Kidney (tissue), 14 donors: ENCODE measurements around the gene DPYSL4. TPM values are rescaled to one million over a fixed set of nuclear protein-coding genes. Genes with fewer than 3 reads are reported as not detected.

Source experiments
- DNase-seq, 5 donors: peaks; one replicate each; pipeline ENCODE4 v3.0.0-alpha.2; 2013 to 2020
- FAIRE-seq: peaks from 2 replicates; lab custom pipeline; 2012; peaks lifted over from hg19 to GRCh38; lab: Jason Lieb, UNC
- H3K27ac ChIP-seq, 2 donors: one replicate each; pipeline ENCODE4 v1.7.0; 2013; ENCODE audit warnings: low read depth in 2 of 2, low read length in 2 of 2, inconsistent platforms in 1 of 2
- H3K27me3 ChIP-seq: one replicate; pipeline ENCODE4 v1.7.1; 2013; ENCODE audit warnings: low read length, inconsistent platforms; ENCODE audit not compliant: control insufficient read depth, insufficient read depth
- H3K36me3 ChIP-seq, 3 donors: one replicate each; pipeline versions ENCODE4 v1.7.0 to v1.7.1; 2013; ENCODE audit warnings: low read length in 3 of 3, control low read depth in 1 of 3, inconsistent platforms in 1 of 3; ENCODE audit not compliant: insufficient read depth in 3 of 3, control insufficient read depth in 2 of 3
- H3K4me1 ChIP-seq, 3 donors: one replicate each; pipeline versions ENCODE4 v1.7.0 to v1.7.1; 2013; ENCODE audit warnings: low read length in 3 of 3, inconsistent platforms in 1 of 3, low read depth in 1 of 3; ENCODE audit not compliant: control insufficient read depth in 2 of 3, insufficient read depth in 2 of 3
- H3K4me3 ChIP-seq, 3 donors: one replicate each; pipeline versions ENCODE4 v1.7.0 to v1.8.1; 2013; ENCODE audit warnings: low read length in 3 of 3, control low read depth in 1 of 3, inconsistent platforms in 1 of 3
- H3K9ac ChIP-seq, 3 donors: one replicate each; pipeline versions ENCODE4 v1.7.0 to v1.7.1; 2013; ENCODE audit warnings: low read length in 3 of 3, control low read depth in 1 of 3, inconsistent platforms in 1 of 3
- H3K9me3 ChIP-seq, 3 donors: one replicate each; pipeline versions ENCODE4 v1.7.0 to v1.7.1; 2013; ENCODE audit warnings: low read length in 3 of 3, control low read depth in 1 of 3, inconsistent platforms in 1 of 3; ENCODE audit not compliant: control insufficient read depth in 2 of 3, insufficient read depth in 1 of 3
- CTCF ChIP-seq: IDR thresholded peaks from 3 replicates; pipeline ENCODE4 v1.5.1; 2012; ENCODE audit warnings: mild to moderate bottlenecking, moderate library complexity, borderline replicate concordance; ENCODE audit not compliant: insufficient read depth; ENCODE audit errors: extremely low read depth
- intact Hi-C: fragments of 100-400 bp; cut with DNase I; formaldehyde crosslinking; loops from one replicate; pipeline ENCODE4 v1.11.1; 2022
- polyA plus RNA-seq: library from polyadenylated mRNA; stranded (reverse); fragments of 350-450 nt; fragmentation: Illumina TruSeq; extraction: RNeasy Lipid Tissue Mini Kit (QIAGEN cat#74804); gene quantifications from one replicate; pipeline ENCODE4 v1.2.3, GENCODE V29; 2014; ENCODE audit warnings: low read depth, low replicate concordance; ENCODE audit not compliant: insufficient read depth
- total RNA-seq: library from RNA; stranded (reverse); fragmentation: NEBNext Ultra II Directional; extraction: Animal tissue kit (Norgen Biotek cat#: 25700); gene quantifications from one replicate; pipeline ENCODE4 v1.2.1, GENCODE V29; 2021
- donor health status: control.
- donor health status: control.
- donor health status: control.
- donor health status: control.
- donor health status: control.
- donor health status: DM: yes; HTN: yes; CAD: no.
- donor health status: Normal renal cell carcinoma (clear cell type).

DPYSL4 gene
- total and polyA plus RNA-seq, 2 donors from 2014 or later = 0.60 TPM; not detected in 1

GRCh38 chr10:132198068-132198370 is 11.3 kb downstream of the DPYSL4 start:
- no peak for FAIRE-seq
- H3K9me3 ChIP-seq = no peaks in the 10 kb centered on the region
- no peak for DNase-seq
- no peak overlapping the region for H3K4me3 ChIP-seq
- intact Hi-C loops = no loop called here
- H3K27ac ChIP-seq = no peak overlapping the region
- H3K36me3 ChIP-seq = no peaks in the 10 kb centered on the region
- TF ChIP-seq CTCF = no peak
- H3K27me3 ChIP-seq = no peaks in the 10 kb centered on the region
- H3K9ac ChIP-seq = no peak overlapping the region
- no peaks in the 10 kb centered on the region for H3K4me1 ChIP-seq

- FAIRE-seq (no peak), DNase-seq (peak in 1 of 5 donors; percentile 70)
- no peaks in the 10 kb centered on the region for H3K36me3 ChIP-seq
- H3K9ac ChIP-seq = no peak overlapping the region
- H3K27ac ChIP-seq = no peak overlapping the region
- intact Hi-C loops = no loop called here
- H3K9me3 ChIP-seq = no peaks in the 10 kb centered on the region
- H3K4me3 ChIP-seq = no peak overlapping the region
- no peak for TF ChIP-seq CTCF
- H3K27me3 ChIP-seq = no peaks in the 10 kb centered on the region
- no peaks in the 10 kb centered on the region for H3K4me1 ChIP-seq
Measured at GRCh38 chr10:132198381-132199181, 11.8 kb downstream of the DPYSL4 start.

- no peak for TF ChIP-seq CTCF
- Histone ChIP-seq H3K27ac (no peak overlapping the region), H3K4me3 (no peak overlapping the region), H3K4me1 (no peaks in the 10 kb centered on the region), H3K9ac (no peak overlapping the region), H3K9me3 (no peaks in the 10 kb centered on the region), H3K36me3 (no peaks in the 10 kb centered on the region), H3K27me3 (no peaks in the 10 kb centered on the region)
- FAIRE-seq (no peak), DNase-seq (no peak)
- intact Hi-C loops = no loop called here
Measured at GRCh38 chr10:132199268-132199853, 12.6 kb downstream of the DPYSL4 start.
